NCI-H345 (cell line): ENCODE measurements around the gene EPAS1.
"Not testable (repeated sequence)": the region's sequence is repeated elsewhere in the genome, so short reads cannot be mapped to it uniquely, and the experiment has no call there.

ENCODE experiments used
- DNase-seq: peaks from one replicate; lab custom pipeline; 2025; lab: John Stamatoyannopoulos, UW

EPAS1 gene

GRCh38 chr2:46383113-46383395 lies 85.8 kb downstream of the EPAS1 start:
- no peak for DNase-seq

GRCh38 chr2:46383784-46384456 lies 86.7 kb downstream of the EPAS1 start:
- no peak for DNase-seq

GRCh38 chr2:46384457-46384815 lies 87.2 kb downstream of the EPAS1 start:
- DNase-seq, result no peak

- no peak for DNase-seq
Observed at GRCh38 chr2:46385786-46386577, 88.8 kb downstream of the EPAS1 start.

GRCh38 chr2:46386763-46387162 lies 89.6 kb downstream of the EPAS1 start:
- DNase-seq, result no peak

- DNase-seq, result no peak
Observed at GRCh38 chr2:46387292-46387691, 90.1 kb downstream of the EPAS1 start.

- no peak for DNase-seq
Observed at GRCh38 chr2:46387886-46388515, 90.8 kb downstream of the EPAS1 start.

GRCh38 chr2:46388881-46389280 lies 91.7 kb downstream of the EPAS1 start:
- no peak for DNase-seq

GRCh38 chr2:46389417-46389916 lies 92.3 kb downstream of the EPAS1 start:
- no peak for DNase-seq

- no peak for DNase-seq
Observed at GRCh38 chr2:46390036-46390435, 92.8 kb downstream of the EPAS1 start.

GRCh38 chr2:46390901-46391395 lies 93.7 kb downstream of the EPAS1 start:
- DNase-seq, result no peak

- no peak for DNase-seq
Observed at GRCh38 chr2:46392561-46393346, 95.5 kb downstream of the EPAS1 start.

GRCh38 chr2:46393347-46393820 lies 96.2 kb downstream of the EPAS1 start:
- DNase-seq, result no peak

- no peak for DNase-seq
Observed at GRCh38 chr2:46393865-46394264, 96.7 kb downstream of the EPAS1 start.

- DNase-seq, result no peak
Observed at GRCh38 chr2:46394649-46395510, 97.7 kb downstream of the EPAS1 start.

GRCh38 chr2:46395730-46396129 lies 98.5 kb downstream of the EPAS1 start:
- DNase-seq, result not testable (repeated sequence)

- no peak for DNase-seq
Observed at GRCh38 chr2:46400016-46400415, 102.8 kb downstream of the EPAS1 start.

GRCh38 chr2:46402874-46403273 lies 105.7 kb downstream of the EPAS1 start:
- DNase-seq, result no peak

- DNase-seq, result no peak
Observed at GRCh38 chr2:46404181-46404759, 107.1 kb downstream of the EPAS1 start.

- no peak for DNase-seq
Observed at GRCh38 chr2:46407852-46408455, 110.7 kb downstream of the EPAS1 start.
